DMS53 (cell line): ENCODE results near the gene PDCD4.

ENCODE experiments used
- DNase-seq: peaks from one replicate; lab custom pipeline; 2025; lab: John Stamatoyannopoulos, UW

Gene PDCD4

GRCh38 chr10:110919971-110920881 is 48.5 kb downstream of the PDCD4 start:
- peak; percentile 84 for DNase-seq

DNA sequence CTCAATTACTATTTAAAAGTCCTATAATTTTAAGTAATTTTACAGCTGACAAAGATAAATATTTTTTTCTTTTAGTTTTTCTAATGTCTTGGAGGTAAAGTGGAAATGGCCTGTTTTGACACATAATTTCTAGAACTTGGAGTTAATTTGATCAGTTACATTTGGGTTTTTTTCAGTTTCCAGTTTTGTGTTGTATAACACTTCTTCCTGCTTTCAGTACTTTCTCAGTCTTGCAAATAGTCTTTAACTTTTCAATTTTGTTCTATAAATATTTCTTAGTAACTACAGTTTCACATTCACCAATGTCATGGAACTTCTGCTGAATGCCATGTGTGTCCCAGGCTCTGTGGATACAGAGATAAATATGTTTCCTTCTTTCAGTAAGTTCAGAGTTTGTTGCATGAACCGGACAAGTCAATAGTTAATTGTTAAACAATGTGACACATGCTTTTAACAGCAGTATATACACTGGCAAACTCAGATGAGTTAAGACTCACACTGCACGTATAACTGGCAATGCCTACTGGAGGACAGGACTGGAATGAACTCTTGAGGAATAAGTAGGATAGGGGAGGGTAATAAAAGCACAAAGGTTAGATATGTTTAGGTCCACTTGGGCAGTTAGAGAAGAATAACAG is 52.2 kb downstream of the PDCD4 start:
- DNase-seq = peak; percentile 6

GRCh38 chr10:110927461-110927860 is 55.7 kb downstream of the PDCD4 start:
- DNase-seq = no peak

DNA sequence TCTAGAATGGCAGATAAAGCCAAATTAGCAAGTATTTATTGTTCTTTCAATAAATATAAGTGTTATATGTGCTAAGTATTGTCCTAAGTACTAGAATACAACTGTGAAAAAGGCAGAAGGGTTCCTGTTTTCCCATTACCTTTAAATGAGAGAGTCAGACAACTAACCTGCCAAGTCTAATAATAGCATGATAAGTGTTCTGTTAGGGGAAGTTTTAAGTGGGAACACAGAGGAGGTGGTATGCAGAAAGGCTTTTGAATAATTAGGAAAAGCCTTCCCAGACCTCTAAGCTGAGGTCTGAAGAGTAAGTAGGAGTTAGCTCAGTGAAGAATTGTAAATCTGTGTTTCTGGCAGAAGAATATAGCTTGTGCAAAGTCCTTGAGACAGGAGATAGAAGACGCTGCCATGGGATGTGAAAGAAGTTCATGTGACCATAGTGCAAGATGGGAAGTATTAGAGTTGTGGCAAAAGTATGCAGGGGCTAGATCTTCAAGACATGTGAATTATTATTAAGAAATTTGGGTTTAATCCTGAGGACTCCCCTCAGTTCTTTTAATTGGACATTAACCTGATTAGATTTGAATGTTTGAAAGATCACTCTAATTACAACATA is 60.1 kb downstream of the PDCD4 start:
- no peak for DNase-seq

DNA sequence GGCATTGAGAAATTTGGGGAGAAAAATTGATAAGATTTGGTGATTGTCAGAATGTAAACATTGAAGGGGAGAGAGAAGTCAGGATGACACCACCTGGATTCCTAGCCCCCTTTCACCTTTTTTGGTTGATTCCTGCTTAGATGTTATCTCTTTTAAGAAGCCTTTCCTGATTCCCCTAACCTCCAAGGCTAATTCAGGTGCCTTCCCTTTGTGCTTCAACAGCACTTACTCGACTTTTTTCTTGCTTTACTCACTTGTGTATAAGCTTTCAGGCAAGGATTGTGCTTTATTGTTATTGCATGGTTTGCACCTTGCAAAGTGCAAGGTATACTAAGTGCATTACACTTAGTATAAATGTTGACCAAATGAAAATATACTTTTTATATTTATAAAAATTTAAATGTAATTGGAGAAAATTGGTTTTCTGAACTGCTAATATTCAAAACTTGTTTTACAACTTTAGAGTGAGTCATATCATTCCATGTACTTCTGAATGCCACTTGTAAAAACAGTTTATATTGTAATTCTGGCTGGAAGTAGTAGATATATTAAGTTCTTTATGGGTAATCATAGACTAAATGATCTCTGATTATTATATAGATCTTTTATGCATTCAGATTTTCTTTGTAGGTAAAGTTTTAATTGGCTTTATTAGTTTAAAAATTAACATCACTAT is 60.9 kb downstream of the PDCD4 start:
- peak; percentile 46 for DNase-seq

DNA sequence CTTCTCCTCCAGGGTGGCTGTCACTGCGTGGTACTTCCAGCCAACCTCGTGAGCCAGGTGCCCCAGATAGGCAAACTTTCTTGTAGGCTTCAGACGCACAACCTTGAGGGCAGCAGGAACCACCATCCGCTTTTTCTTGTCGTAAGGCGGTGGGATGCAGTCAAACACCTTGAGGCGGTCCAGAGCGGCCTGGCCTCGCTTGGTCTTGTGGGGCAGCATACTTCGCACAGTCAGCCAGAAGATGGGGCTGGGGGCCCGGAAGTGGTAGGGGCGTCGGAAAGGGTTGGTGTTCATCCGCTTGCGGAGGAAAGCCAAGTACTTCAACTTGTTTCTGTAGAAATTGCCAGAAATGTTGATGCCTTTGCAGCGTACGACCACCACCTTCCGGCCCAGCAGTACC is 65.0 kb downstream of the PDCD4 start:
- no peak for DNase-seq

DNA sequence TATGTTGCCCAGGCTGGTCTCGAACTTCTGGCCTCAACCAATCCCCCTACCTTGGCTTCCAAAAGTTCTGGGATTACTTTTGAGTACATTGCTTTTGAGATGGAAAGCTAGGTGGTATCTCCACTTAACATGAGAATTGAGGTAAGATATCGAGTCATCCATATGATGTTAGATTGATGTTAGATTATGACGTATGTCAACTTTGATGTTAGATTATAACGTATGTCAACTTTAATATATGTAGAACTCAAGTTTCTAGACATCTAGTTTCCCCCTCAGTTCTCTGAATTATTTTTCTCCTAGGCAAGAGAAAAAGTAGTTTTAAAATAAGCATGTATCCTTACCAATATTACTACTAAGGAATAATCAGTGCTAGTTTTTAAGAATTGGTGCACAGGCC is 67.7 kb downstream of the PDCD4 start:
- no peak for DNase-seq

GRCh38 chr10:110944792-110945396 is 73.2 kb downstream of the PDCD4 start:
- no peak for DNase-seq

DNA sequence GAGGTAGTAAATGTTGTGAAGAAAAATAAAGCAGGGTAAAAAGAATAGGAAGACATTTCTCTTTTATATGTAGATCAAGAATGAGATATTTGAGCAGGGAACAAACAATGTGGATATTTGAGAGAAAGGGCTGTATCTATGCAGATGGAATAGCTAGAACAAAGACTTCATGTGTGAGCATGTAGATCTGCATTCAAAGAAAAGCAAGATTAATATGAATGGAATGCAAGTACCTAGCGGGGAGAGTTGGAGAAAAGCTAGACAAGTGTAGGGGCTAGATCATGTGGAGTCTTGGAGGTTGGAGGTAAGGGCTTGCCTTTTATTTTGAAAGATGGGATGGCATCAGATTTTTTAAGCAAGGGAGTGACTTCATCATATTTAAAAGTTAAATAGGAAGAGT is 74.8 kb downstream of the PDCD4 start:
- DNase-seq = no peak

DNA sequence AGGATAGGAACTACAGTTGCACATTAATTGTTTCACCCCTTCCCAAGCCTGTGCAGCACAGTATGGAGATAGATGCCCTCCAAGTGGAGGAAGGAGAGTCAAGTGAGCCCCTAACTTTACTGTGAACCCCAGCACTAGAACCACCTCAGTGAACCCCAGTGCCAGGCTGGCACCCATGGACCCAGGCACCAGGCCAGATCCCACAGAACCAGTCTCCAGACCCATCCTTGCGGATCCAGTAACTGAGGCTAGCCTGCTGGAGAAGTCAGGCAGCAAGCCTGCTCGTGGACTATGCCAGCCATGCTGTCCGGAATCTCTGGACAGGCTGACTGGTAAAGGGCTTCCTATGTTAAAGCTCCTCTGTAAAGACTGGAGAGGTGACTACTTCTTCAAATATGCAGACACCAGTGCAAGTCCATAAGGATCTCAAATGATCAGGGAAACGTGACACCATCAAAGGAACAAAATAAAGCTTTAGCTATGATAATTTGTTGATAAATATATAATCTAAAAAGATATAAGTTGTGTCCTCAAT is 75.4 kb downstream of the PDCD4 start:
- DNase-seq = no peak
